SK-N-SH treated with all-trans-retinoic acid at 6 μM for 48 hours (cell line): Measurements from ENCODE around the gene NQO2.
"Not testable (repeated sequence)": the region's sequence is repeated elsewhere in the genome, so short reads cannot be mapped to it uniquely, and the experiment has no call there.

ENCODE experiments used
- CSDC2 ChIP-seq: fragments of 250-450 bp; sonication (Bioruptor Pico); IDR thresholded peaks from 2 replicates; pipeline ENCODE4 v1.5.0; 2020; ENCODE audit warnings: mild to moderate bottlenecking, moderate library complexity
- ESRRG ChIP-seq: fragments of 250-450 bp; sonication (Bioruptor Pico); IDR thresholded peaks from 2 replicates; pipeline ENCODE4 v1.6.1; 2021; ENCODE audit warnings: mild to moderate bottlenecking
- GLIS3 ChIP-seq: fragments of 250-450 bp; sonication (Bioruptor Pico); IDR thresholded peaks from 2 replicates; pipeline ENCODE4 v1.5.0; 2020; ENCODE audit warnings: mild to moderate bottlenecking, moderate library complexity
- ISL1 ChIP-seq: fragments of 250-450 bp; sonication (Bioruptor Pico); IDR thresholded peaks from 2 replicates; pipeline ENCODE4 v2.1.2; 2022; ENCODE audit warnings: mild to moderate bottlenecking, moderate library complexity
- OSR1 ChIP-seq: fragments of 250-450 bp; sonication (Bioruptor Pico); IDR thresholded peaks from 2 replicates; pipeline ENCODE4 v1.8.0; 2022; ENCODE audit warnings: moderate library complexity, mild to moderate bottlenecking, inconsistent platforms
- RARB ChIP-seq: fragments of 250-450 bp; sonication (Bioruptor Pico); IDR thresholded peaks from 2 replicates; pipeline ENCODE4 v1.8.0; 2021; ENCODE audit warnings: mild to moderate bottlenecking, moderate library complexity
- SNAI2 ChIP-seq: fragments of 250-450 bp; sonication (Bioruptor Pico); IDR thresholded peaks from 2 replicates; pipeline ENCODE4 v1.5.0; 2020; ENCODE audit warnings: mild to moderate bottlenecking, moderate library complexity
- ZFP30 ChIP-seq: fragments of 450-650 bp; formaldehyde crosslinking; IDR thresholded peaks from 2 replicates; pipeline ENCODE4 v1.5.0; 2022; ENCODE audit warnings: mild to moderate bottlenecking, moderate library complexity
- ZNF8 ChIP-seq: fragments of 450-650 bp; formaldehyde crosslinking; IDR thresholded peaks from 2 replicates; pipeline ENCODE4 v1.5.0; 2020; ENCODE audit warnings: mild to moderate bottlenecking, moderate library complexity
- TF ChIP-seq, protein P1 (sequence below): fragments of 250-450 bp; sonication (Bioruptor Pico); IDR thresholded peaks from 2 replicates; pipeline ENCODE4 v1.8.0; 2020; ENCODE audit warnings: mild to moderate bottlenecking, moderate library complexity, borderline replicate concordance
- TF ChIP-seq, protein P2 (sequence below): fragments of 250-450 bp; sonication (Bioruptor Pico); IDR thresholded peaks from 2 replicates; pipeline ENCODE4 v1.5.1; 2021; ENCODE audit warnings: mild to moderate bottlenecking, moderate library complexity

DNA sequence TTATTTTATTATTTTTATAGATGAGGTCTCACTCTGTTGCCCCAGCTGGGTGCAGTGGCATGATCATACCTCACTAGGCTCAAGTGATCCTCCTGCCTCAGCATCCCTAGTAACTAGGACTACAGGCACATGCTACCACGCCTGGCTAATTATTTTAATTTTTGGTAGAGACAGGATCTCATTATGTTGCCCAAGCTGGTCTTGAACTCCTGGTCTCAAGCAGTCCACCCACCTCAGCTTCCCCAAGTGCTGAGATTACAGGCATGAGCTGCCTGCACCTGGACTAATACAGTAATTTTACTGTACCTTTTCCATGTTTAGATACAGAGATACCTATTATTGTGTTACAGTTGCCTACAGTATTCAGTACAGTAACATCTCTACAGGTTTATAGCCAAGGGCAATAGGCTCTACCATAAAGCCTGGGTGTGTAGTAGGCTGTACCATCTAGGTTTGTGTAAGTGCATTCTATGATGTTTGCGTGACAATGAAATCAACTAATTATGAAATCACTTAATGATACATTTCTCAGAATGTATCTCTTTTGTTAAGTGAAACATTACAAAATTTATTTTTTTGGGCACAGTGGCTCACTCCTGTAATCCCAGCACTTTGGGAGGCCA is 21.4 kb downstream of the NQO2 start:
- not testable (repeated sequence) for TF ChIP-seq ISL1 (CRISPR knock-in tag); RARB; OSR1 (CRISPR knock-in tag); GLIS3; ESRRG; ZFP30 (CRISPR knock-in tag); SNAI2; ZNF8; CSDC2 (CRISPR knock-in tag)
- TF ChIP-seq, protein P1, sequence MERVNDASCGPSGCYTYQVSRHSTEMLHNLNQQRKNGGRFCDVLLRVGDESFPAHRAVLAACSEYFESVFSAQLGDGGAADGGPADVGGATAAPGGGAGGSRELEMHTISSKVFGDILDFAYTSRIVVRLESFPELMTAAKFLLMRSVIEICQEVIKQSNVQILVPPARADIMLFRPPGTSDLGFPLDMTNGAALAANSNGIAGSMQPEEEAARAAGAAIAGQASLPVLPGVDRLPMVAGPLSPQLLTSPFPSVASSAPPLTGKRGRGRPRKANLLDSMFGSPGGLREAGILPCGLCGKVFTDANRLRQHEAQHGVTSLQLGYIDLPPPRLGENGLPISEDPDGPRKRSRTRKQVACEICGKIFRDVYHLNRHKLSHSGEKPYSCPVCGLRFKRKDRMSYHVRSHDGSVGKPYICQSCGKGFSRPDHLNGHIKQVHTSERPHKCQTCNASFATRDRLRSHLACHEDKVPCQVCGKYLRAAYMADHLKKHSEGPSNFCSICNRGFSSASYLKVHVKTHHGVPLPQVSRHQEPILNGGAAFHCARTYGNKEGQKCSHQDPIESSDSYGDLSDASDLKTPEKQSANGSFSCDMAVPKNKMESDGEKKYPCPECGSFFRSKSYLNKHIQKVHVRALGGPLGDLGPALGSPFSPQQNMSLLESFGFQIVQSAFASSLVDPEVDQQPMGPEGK (CRISPR knock-in tag): not testable (repeated sequence)
- TF ChIP-seq, protein P2, sequence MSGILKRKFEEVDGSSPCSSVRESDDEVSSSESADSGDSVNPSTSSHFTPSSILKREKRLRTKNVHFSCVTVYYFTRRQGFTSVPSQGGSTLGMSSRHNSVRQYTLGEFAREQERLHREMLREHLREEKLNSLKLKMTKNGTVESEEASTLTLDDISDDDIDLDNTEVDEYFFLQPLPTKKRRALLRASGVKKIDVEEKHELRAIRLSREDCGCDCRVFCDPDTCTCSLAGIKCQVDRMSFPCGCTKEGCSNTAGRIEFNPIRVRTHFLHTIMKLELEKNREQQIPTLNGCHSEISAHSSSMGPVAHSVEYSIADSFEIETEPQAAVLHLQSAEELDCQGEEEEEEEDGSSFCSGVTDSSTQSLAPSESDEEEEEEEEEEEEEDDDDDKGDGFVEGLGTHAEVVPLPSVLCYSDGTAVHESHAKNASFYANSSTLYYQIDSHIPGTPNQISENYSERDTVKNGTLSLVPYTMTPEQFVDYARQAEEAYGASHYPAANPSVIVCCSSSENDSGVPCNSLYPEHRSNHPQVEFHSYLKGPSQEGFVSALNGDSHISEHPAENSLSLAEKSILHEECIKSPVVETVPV (CRISPR knock-in tag): not testable (repeated sequence)
